Spleen (tissue), 11 donors: Measurements from ENCODE around the gene SLC26A8. TPM values are rescaled to one million over a fixed set of nuclear protein-coding genes. Genes with fewer than 3 reads are reported as not detected.
A peak's percentile ranks its signal among the peaks of the same experiment; 100 is the strongest.
"Not testable (repeated sequence)": the region's sequence is repeated elsewhere in the genome, so short reads cannot be mapped to it uniquely, and the experiment has no call there.

Source experiments
- DNase-seq: peaks from one replicate; pipeline ENCODE4 v3.0.0-alpha.2; 2020
- H3K27ac ChIP-seq, 8 donors: fragments of 200-600 bp; sonication (generic) in 7 of 8; 1 replicate in 4 of 8; 2 replicates in 4 of 8; pipeline versions ENCODE4 v1.5.0 to v1.8.0; 2016 to 2021; ENCODE audit warnings: inconsistent platforms in 4 of 8, mild to moderate bottlenecking in 4 of 8, moderate library complexity in 1 of 8
- H3K27me3 ChIP-seq, 7 donors: fragments of 200-600 bp; sonication (generic) in 6 of 7; replicated peaks in 1 of 7; 1 replicate in 4 of 7; 2 replicates in 3 of 7; pipeline versions ENCODE4 v1.5.0 to v1.8.0; 2016 to 2021; ENCODE audit warnings: inconsistent platforms in 3 of 7, mild to moderate bottlenecking in 1 of 7
- H3K36me3 ChIP-seq, 6 donors: fragments of 200-600 bp; sonication (generic) in 5 of 6; 1 replicate in 4 of 6; 2 replicates in 2 of 6; pipeline versions ENCODE4 v1.5.0 to v1.8.0; 2016 to 2021; ENCODE audit warnings: inconsistent platforms in 2 of 6
- H3K4me1 ChIP-seq, 6 donors: fragments of 200-600 bp; sonication (generic) in 5 of 6; 1 replicate in 3 of 6; 2 replicates in 3 of 6; pipeline versions ENCODE4 v1.5.0 to v1.8.0; 2016 to 2021; ENCODE audit warnings: inconsistent platforms in 3 of 6
- H3K4me3 ChIP-seq, 8 donors: fragments of 200-600 bp; sonication (generic) in 7 of 8; 1 replicate in 4 of 8; 2 replicates in 4 of 8; pipeline versions ENCODE4 v1.5.0 to v1.8.0; 2016 to 2021; ENCODE audit warnings: inconsistent platforms in 4 of 8, mild to moderate bottlenecking in 4 of 8, moderate library complexity in 2 of 8
- H3K9me3 ChIP-seq, 8 donors: fragments of 200-600 bp; sonication (generic) in 7 of 8; 1 replicate in 4 of 8; 2 replicates in 4 of 8; pipeline versions ENCODE4 v1.5.0 to v1.8.0; 2016 to 2021; ENCODE audit warnings: inconsistent platforms in 4 of 8
- CTCF ChIP-seq, 11 experiments: fragments of 200-600 bp in 7 of 11; fragments of 450-650 bp in 4 of 11; sonication (generic) in 4 of 11; IDR thresholded peaks in 8 of 11; conservative IDR thresholded peaks in 3 of 11; 1 replicate in 7 of 11; 2 replicates in 4 of 11; pipeline versions ENCODE4 v1.4.0 to v1.8.0; 2016 to 2021; ENCODE audit warnings: antibody characterized with exemption in 11 of 11, inconsistent platforms in 4 of 11, mild to moderate bottlenecking in 1 of 11
- POLR2A ChIP-seq, 3 donors: fragments of 450-650 bp; IDR thresholded peaks; one replicate each; pipeline ENCODE4 v1.5.1; 2017; ENCODE audit warnings: antibody characterized with exemption in 3 of 3, mild to moderate bottlenecking in 1 of 3
- POLR2AphosphoS5 ChIP-seq, 3 donors: sonication (generic); formaldehyde crosslinking; IDR thresholded peaks; one replicate each; pipeline ENCODE4 v1.5.1; 2017; ENCODE audit warnings: antibody characterized with exemption in 3 of 3
- whole genome bisulfite sequencing, 5 donors: extraction: QIAGEN DNeasy Blood & Tissue Kit in 3 of 5; methylation state at CpG; one replicate each; pipeline versions ENCODE4 v1.1.5 to v1.1.7; 2013 to 2018; 5-methylcytosine and 5-hydroxymethylcytosine counted together
- intact Hi-C: fragments of 100-400 bp; cut with DNase I; formaldehyde crosslinking; loops from one replicate; pipeline ENCODE4 v1.15.0; 2023; ENCODE audit warnings: low total_unique reads
- polyA plus RNA-seq, 3 donors: library from polyadenylated mRNA; stranded (reverse); fragments of 200-250 nt; gene quantifications; one replicate each; pipeline ENCODE4 v1.2.1, GENCODE V29; 2013
- total RNA-seq, 7 donors: library from RNA; depleted of rRNA in 3 of 7; stranded (reverse); fragments of >200 nt in 3 of 7; fragmentation: NEBNext Ultra II Directional in 4 of 7; extraction: Animal tissue kit (Norgen Biotek cat#: 25700) in 4 of 7; gene quantifications; one replicate each; pipeline versions ENCODE4 v1.1.0 to v1.2.1, GENCODE V29; 2016 to 2021
- donor health status: healthy with polysubstance abuse.
- donor health status: DM: no; HTN: no; CAD: no; lungs with moderate emphysema.
- donor health status: DM: no; HTN: no; CAD: no.
- donor health status: Bipolar disorder and iron deficiency.
- donor health status: healthy.
- donor health status: DM: no; HTN: no; CAD: no.
- donor health status: DM: yes; HTN: yes; CAD: no.

The SLC26A8 gene
- total and polyA plus RNA-seq, 10 donors = 0.11 to 7.8 (median 2.5) TPM

GRCh38 chr6:36035225-36035624 is 10.8 kb upstream of the SLC26A8 start:
- 70 to 85% (median 77%) methylated on average over 4 of the region's 4 CpGs for WGBS, 5 donors
- no peak for DNase-seq
- intact Hi-C loops = no loop called here
- Histone ChIP-seq H3K4me1 (peaks cover 36 to 100% (median 95%) of the 10 kb centered on the region in 6 donors), H3K27me3 (no peaks in the 10 kb centered on the region), H3K36me3 (peaks cover 0 to 6% (median 0%) of the 10 kb centered on the region in 6 donors), H3K4me3 (no peak overlapping the region), H3K27ac (no peak overlapping the region), H3K9me3 (no peaks in the 10 kb centered on the region)
- no peak for TF ChIP-seq CTCF (IDR thresholded peaks at IDR 0.05 in 8 of 11, conservative IDR thresholded peaks at IDR 0.05 in 3 of 11)

GRCh38 chr6:36034441-36034840 is 10.0 kb upstream of the SLC26A8 start:
- Histone ChIP-seq H3K27me3 (no peaks in the 10 kb centered on the region), H3K9me3 (no peaks in the 10 kb centered on the region), H3K27ac (peak overlapping the region in 4 of 8 donors; percentile 93 to 99 (median 96)), H3K4me1 (peaks cover 41 to 100% (median 96%) of the 10 kb centered on the region in 6 donors), H3K4me3 (peak overlapping the region in 1 of 8 donors; percentile 11), H3K36me3 (peaks cover 0 to 6% (median 0%) of the 10 kb centered on the region in 6 donors)
- TF ChIP-seq POLR2A (IDR thresholded peaks at IDR 0.05) (no peak), CTCF (IDR thresholded peaks at IDR 0.05 in 8 of 11, conservative IDR thresholded peaks at IDR 0.05 in 3 of 11) (no peak), POLR2AphosphoS5 (IDR thresholded peaks at IDR 0.05) (no peak)
- DNase-seq = no peak
- WGBS, 5 donors = 67 to 89% (median 74%) methylated on average over 3 of the region's 3 CpGs
- intact Hi-C loops = loop anchor here (5.0 kb wide), 1 partner anchor 163 kb away; the partner anchor contains the start of gene BRPF3

GRCh38 chr6:36033935-36034334 is 9.5 kb upstream of the SLC26A8 start:
- Histone ChIP-seq H3K27ac (peak overlapping the region in 5 of 8 donors; percentile 93 to 99 (median 96)), H3K9me3 (no peaks in the 10 kb centered on the region), H3K4me3 (peak overlapping the region in 2 of 8 donors; percentile 0 to 11), H3K27me3 (no peaks in the 10 kb centered on the region), H3K36me3 (peaks cover 0 to 6% (median 0%) of the 10 kb centered on the region in 6 donors), H3K4me1 (peaks cover 38 to 100% (median 96%) of the 10 kb centered on the region in 6 donors)
- TF ChIP-seq POLR2A (IDR thresholded peaks at IDR 0.05) (no peak), CTCF (IDR thresholded peaks at IDR 0.05 in 8 of 11, conservative IDR thresholded peaks at IDR 0.05 in 3 of 11) (no peak), POLR2AphosphoS5 (IDR thresholded peaks at IDR 0.05) (peak in 1 of 3 donors; percentile 39)
- no peak for DNase-seq
- intact Hi-C loops = loop anchor here (5.0 kb wide), 1 partner anchor 163 kb away; the partner anchor contains the start of gene BRPF3
- 45 to 72% (median 53%) methylated on average over 3 of the region's 3 CpGs for WGBS, 5 donors

GRCh38 chr6:36033144-36033543 is 8.7 kb upstream of the SLC26A8 start:
- not testable (repeated sequence) for DNase-seq, H3K9me3 ChIP-seq, H3K27me3 ChIP-seq, H3K36me3 ChIP-seq
- Histone ChIP-seq H3K4me3 (peak overlapping the region in 2 of 8 donors; percentile 0 to 11), H3K4me1 (peaks cover 30 to 96% (median 88%) of the 10 kb centered on the region in 6 donors), H3K27ac (peak overlapping the region in 5 of 8 donors; percentile 93 to 99 (median 96))
- intact Hi-C loops = loop anchor here (5.0 kb wide), 1 partner anchor 164 kb away; the partner anchor contains the start of gene BRPF3
- 83 to 90% (median 89%) methylated on average over 10 of the region's 10 CpGs for WGBS, 5 donors
